Smooth muscle cell (in vitro differentiated cells): Measurements from ENCODE around the gene TRIP4. TPM values are rescaled to one million over a fixed set of nuclear protein-coding genes. Genes with fewer than 3 reads are reported as not detected.

Experiments used
- DNase-seq: peaks from one replicate; lab custom pipeline; 2025; ENCODE audit not compliant: unreplicated experiment; lab: John Stamatoyannopoulos, UW
- H2AFZ ChIP-seq: fragments of 200-600 bp; sonication (generic); 2 replicates; pipeline ENCODE4 v1.6.0; 2016; ENCODE audit warnings: antibody characterized with exemption, low read depth, mild to moderate bottlenecking
- H3F3A ChIP-seq: fragments of 200-600 bp; sonication (generic); 2 replicates; pipeline ENCODE4 v1.6.0; 2017; ENCODE audit warnings: antibody characterized with exemption, low read depth
- H3K27ac ChIP-seq: fragments of 200-600 bp; sonication (generic); 2 replicates; pipeline ENCODE4 v1.5.1; 2016; ENCODE audit warnings: low read depth, mild to moderate bottlenecking
- H3K27me3 ChIP-seq: fragments of 200-600 bp; sonication (generic); 2 replicates; pipeline ENCODE4 v1.6.1; 2016; ENCODE audit warnings: low read depth, mild to moderate bottlenecking
- H3K36me3 ChIP-seq: fragments of 200-600 bp; sonication (generic); 2 replicates; pipeline ENCODE4 v1.5.1; 2016; ENCODE audit warnings: low read depth
- H3K4me1 ChIP-seq: fragments of 200-600 bp; sonication (generic); 2 replicates; pipeline ENCODE4 v1.5.1; 2016; ENCODE audit warnings: low read depth
- H3K4me2 ChIP-seq: fragments of 200-600 bp; sonication (generic); 2 replicates; pipeline ENCODE4 v1.6.0; 2016; ENCODE audit warnings: mild to moderate bottlenecking
- H3K4me3 ChIP-seq: fragments of 200-600 bp; sonication (generic); 2 replicates; pipeline ENCODE4 v1.5.1; 2016; ENCODE audit warnings: mild to moderate bottlenecking
- H3K79me2 ChIP-seq: fragments of 200-600 bp; sonication (generic); 2 replicates; pipeline ENCODE4 v1.6.0; 2016; ENCODE audit warnings: low read depth, mild to moderate bottlenecking
- H3K9ac ChIP-seq: fragments of 200-600 bp; sonication (generic); 2 replicates; pipeline ENCODE4 v1.6.0; 2016; ENCODE audit warnings: low read depth
- H3K9me3 ChIP-seq: fragments of 200-600 bp; sonication (generic); replicated peaks from 2 replicates; pipeline ENCODE4 v1.5.1; 2016; ENCODE audit warnings: low read depth
- H4K20me1 ChIP-seq: fragments of 200-600 bp; sonication (generic); 2 replicates; pipeline ENCODE4 v1.6.0; 2016; ENCODE audit warnings: low read depth
- WGBS: methylation state at CpG from one replicate; pipeline ENCODE4 v1.1.7; 2016; ENCODE audit warnings: low lambda C conversion rate; 5-methylcytosine and 5-hydroxymethylcytosine counted together
- polyA plus RNA-seq: library from polyadenylated mRNA; unstranded; fragments of >200 nt; fragmentation: Nextera tagmentation; extraction: Ambion mirVana; gene quantifications from 2 replicates; pipeline ENCODE4 v1.2.1, GENCODE V29; 2016
- total RNA-seq: library from RNA; depleted of rRNA; stranded (reverse); fragments of >200 nt; gene quantifications from 2 replicates; pipeline ENCODE4 v1.2.3, GENCODE V29; 2014
- TF ChIP-seq, protein P1 (sequence below): fragments of 200-600 bp; sonication (generic); IDR thresholded peaks from 2 replicates; pipeline ENCODE4 v1.5.1; 2017; ENCODE audit warnings: borderline replicate concordance, mild to moderate bottlenecking, antibody characterized with exemption; ENCODE audit not compliant: insufficient read depth, poor library complexity, severe bottlenecking

TRIP4 gene
- total and polyA plus RNA-seq, 2 experiments from 2014 or later, result 15.0 to 22.4 TPM

DNA sequence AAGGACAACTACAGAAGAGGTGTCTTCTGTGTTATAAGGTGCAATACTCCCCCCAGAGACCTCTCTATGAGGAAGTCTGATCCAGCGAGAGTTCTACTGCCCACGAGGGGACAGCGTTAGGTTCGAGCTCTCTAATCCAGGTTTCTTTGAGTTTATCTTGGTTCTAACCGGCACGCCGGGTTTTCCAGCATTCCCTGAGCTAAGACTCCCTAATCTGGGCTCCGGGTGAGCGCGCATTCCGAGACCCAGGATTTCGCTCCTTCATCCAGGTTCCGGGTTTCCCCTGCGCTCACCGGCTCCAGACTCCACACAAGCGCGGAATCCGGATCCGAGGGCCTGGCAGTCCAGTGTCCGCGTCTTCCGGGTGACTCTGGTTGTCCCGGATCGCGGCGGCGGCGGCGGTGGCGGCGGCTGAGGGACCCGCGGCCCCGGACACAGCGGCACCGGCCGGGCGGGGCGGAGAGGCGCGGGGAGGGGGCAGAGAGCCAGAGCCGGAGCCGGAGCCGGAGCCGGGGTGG lies 72.6 kb downstream of the TRIP4 start, which contains the start of gene ZNF609:
Gene ZNF609, plus strand, starts transcription at position 373 of the 518 bp plus-strand sequence. CDS start 38,842 bp downstream, outside the sequence.
- TF ChIP-seq, protein P1, sequence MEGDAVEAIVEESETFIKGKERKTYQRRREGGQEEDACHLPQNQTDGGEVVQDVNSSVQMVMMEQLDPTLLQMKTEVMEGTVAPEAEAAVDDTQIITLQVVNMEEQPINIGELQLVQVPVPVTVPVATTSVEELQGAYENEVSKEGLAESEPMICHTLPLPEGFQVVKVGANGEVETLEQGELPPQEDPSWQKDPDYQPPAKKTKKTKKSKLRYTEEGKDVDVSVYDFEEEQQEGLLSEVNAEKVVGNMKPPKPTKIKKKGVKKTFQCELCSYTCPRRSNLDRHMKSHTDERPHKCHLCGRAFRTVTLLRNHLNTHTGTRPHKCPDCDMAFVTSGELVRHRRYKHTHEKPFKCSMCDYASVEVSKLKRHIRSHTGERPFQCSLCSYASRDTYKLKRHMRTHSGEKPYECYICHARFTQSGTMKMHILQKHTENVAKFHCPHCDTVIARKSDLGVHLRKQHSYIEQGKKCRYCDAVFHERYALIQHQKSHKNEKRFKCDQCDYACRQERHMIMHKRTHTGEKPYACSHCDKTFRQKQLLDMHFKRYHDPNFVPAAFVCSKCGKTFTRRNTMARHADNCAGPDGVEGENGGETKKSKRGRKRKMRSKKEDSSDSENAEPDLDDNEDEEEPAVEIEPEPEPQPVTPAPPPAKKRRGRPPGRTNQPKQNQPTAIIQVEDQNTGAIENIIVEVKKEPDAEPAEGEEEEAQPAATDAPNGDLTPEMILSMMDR, result no peak
- Histone ChIP-seq H3K27me3 (no peaks in the 10 kb centered on the region), H3F3A (peaks cover 25% of the 10 kb centered on the region), H3K36me3 (no peaks in the 10 kb centered on the region), H3K4me3 (peak within 1 kb of the TSS; percentile 82), H3K27ac (peak within 1 kb of the TSS; percentile 73), H3K9ac (peak within 1 kb of the TSS; percentile 84), H3K79me2 (peaks cover 36% of the 10 kb centered on the region), H3K4me1 (peaks cover 49% of the 10 kb centered on the region), H4K20me1 (peaks cover 40% of the 10 kb centered on the region), H2AFZ (peak within 1 kb of the TSS; percentile 81), H3K9me3 (no peaks in the 10 kb centered on the region), H3K4me2 (peak within 1 kb of the TSS; percentile 82)
- WGBS, result under 1% methylated on average over 36 of the region's 45 CpGs
- peak; percentile 92 for DNase-seq

DNA sequence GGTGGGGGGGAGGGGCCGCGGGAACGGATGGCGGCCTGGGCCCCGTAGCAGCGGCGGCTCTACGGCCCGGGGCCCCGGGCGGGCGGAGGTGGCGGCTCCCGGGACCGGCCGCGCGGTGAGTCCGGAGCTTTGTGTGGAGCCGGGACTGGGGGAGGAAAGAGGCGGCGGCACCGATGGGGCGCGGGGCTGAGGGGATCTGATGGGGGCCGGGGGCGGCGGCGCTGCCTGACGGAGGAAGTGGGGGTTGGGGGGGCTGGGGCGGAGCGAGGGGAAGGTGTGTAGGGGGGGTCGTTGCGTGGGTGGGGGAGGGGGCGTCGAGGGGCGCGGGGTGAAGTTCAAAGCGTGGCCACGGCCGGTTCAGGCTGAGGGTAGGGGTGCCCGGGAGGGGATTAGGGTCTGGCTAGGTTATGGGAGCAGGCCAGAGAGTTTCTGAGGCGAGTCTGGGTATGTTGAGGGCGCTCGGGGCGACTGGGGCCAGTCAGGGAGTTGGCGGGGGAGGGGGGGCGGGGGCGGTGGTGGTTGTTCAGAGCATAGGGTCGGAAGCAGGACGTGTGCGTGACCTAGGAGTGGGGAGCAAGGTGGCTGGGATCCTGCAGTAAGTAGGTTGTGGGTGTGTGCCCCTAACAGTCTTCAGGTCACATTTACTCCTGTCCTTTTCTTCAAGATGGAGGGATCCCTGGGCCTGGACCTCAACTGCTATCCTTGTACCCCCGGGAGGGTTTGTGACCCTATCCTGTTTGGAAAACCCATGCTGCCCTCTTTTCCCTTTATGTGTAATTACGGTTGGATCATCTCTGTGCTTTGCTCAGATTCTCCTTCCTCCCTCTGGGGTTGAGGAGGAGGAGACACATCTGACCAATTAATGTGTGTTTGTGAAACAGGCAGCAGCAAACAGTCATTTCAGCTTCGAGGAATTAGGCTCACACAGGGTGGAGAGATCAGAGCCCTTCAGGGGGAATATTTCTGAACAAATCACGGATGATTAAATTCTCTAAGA lies 73.4 kb downstream of the TRIP4 start:
- H3K27me3 ChIP-seq, result no peaks in the 10 kb centered on the region
- H3F3A ChIP-seq, result peaks cover 25% of the 10 kb centered on the region
- peak overlapping the region; percentile 84 for H3K9ac ChIP-seq
- peak overlapping the region; percentile 73 for H3K27ac ChIP-seq
- peak overlapping the region; percentile 82 for H3K4me2 ChIP-seq
- H2AFZ ChIP-seq, result no peak overlapping the region
- H3K4me1 ChIP-seq, result peaks cover 43% of the 10 kb centered on the region
- H4K20me1 ChIP-seq, result peaks cover 48% of the 10 kb centered on the region
- 1% methylated on average over 11 of the region's 56 CpGs for WGBS
- no peaks in the 10 kb centered on the region for H3K9me3 ChIP-seq
- peak; percentile 18 for DNase-seq
- peaks cover 42% of the 10 kb centered on the region for H3K79me2 ChIP-seq
- TF ChIP-seq, protein P1, result no peak
- H3K4me3 ChIP-seq, result peak overlapping the region; percentile 82
- no peaks in the 10 kb centered on the region for H3K36me3 ChIP-seq

DNA sequence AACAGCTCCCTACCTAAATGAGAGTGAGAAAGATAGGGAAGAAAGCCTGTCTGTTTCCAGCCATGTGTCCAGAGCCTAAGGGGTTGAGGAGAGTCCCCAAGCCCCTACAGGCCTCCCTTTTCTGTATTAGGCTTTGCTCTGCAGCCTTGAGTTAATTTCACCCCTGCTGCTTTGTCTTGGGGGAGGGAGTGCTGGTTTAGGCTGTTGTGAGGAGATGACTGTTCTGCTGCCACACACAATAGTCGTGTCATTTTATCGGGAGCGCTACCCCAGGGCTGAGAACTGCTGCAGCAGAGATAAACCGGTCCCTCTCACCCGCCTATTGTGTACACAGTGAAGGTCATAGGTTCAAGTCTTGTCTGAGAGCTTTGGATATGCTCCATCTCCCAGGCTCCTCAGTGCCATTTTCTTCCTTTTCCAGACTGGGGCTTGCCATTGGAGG lies 74.1 kb downstream of the TRIP4 start:
- Histone ChIP-seq H2AFZ (no peak overlapping the region), H4K20me1 (peaks cover 55% of the 10 kb centered on the region), H3K79me2 (peaks cover 49% of the 10 kb centered on the region), H3K27ac (peak overlapping the region; percentile 73), H3K4me3 (peak overlapping the region; percentile 82), H3K4me2 (peak overlapping the region; percentile 82), H3K36me3 (no peaks in the 10 kb centered on the region), H3K9me3 (no peaks in the 10 kb centered on the region), H3F3A (peaks cover 25% of the 10 kb centered on the region), H3K27me3 (no peaks in the 10 kb centered on the region), H3K4me1 (peaks cover 43% of the 10 kb centered on the region), H3K9ac (peak overlapping the region; percentile 84)
- no peak for DNase-seq
- TF ChIP-seq, protein P1, result no peak
- WGBS, result 8% methylated on average over 5 of the region's 5 CpGs
